GM12891 (cell line): ENCODE results near the gene PANX3.

Experiments
- PAX5 ChIP-seq: IDR thresholded peaks from 2 replicates; pipeline ENCODE4 v1.6.1; 2011; ENCODE audit warnings: low read length, moderate library complexity, mild to moderate bottlenecking; ENCODE audit not compliant: insufficient read depth, severe bottlenecking
- POLR2A ChIP-seq: IDR thresholded peaks from 2 replicates; pipeline ENCODE4 v1.6.1; 2011; ENCODE audit warnings: low read depth, low read length, control low read depth
- POLR2AphosphoS5 ChIP-seq: IDR thresholded peaks from 2 replicates; pipeline ENCODE4 v1.6.1; 2011; ENCODE audit warnings: low read depth, low read length, control low read depth
- SPI1 ChIP-seq: IDR thresholded peaks from 2 replicates; pipeline ENCODE4 v1.6.1; 2011; ENCODE audit warnings: low read depth, low read length, control low read depth
- TAF1 ChIP-seq: IDR thresholded peaks from 2 replicates; pipeline ENCODE4 v1.6.1; 2011; ENCODE audit warnings: low read depth, low read length, control low read depth

DNA sequence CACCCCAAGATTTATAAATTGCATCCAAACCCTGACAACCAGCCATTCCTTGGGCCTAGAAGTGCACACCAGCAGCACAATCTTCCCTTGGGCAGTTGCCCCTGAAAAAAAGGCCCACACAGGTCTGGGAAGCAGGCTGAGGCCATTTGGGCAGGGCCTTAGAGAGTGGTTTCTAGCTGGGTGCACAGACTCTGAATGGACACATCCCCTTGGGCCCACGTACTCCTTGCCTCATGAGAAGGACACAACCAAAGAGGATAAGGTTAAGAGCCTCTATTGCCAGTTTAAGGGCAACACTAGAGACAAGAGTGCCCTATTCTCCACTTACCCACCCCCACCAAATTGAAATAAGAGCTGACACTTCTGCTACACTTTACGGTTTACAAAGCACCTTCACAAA lies 933 bp upstream of the PANX3 start:
- TF ChIP-seq POLR2A (no peak), SPI1 (no peak), TAF1 (no peak), POLR2AphosphoS5 (no peak), PAX5 (no peak)
